Aorta (tissue), 5 donors: ENCODE results near the gene LRRC4C. TPM values are rescaled to one million over a fixed set of nuclear protein-coding genes. Genes with fewer than 3 reads are reported as not detected.

ENCODE experiments used
- ATAC-seq: fragments of 200-7000 bp; cut with Tn5 transposase; one replicate; pipeline ENCODE4 v1.9.1; 2022; ENCODE audit warnings: moderate library complexity; ENCODE audit not compliant: low FRiP score
- DNase-seq, 2 donors: peaks; one replicate each; pipeline ENCODE4 v3.0.0-alpha.2; 2020
- H3K27ac ChIP-seq, 2 donors: one replicate each; pipeline ENCODE4 v1.5.1; 2013; ENCODE audit warnings: low read length in 2 of 2, mild to moderate bottlenecking in 2 of 2, moderate library complexity in 2 of 2, control low read depth in 1 of 2, inconsistent platforms in 1 of 2, low read depth in 1 of 2
- H3K27me3 ChIP-seq, 2 donors: one replicate each; pipeline ENCODE4 v1.6.1; 2013; ENCODE audit warnings: control low read depth in 1 of 2, low read length in 1 of 2, mild to moderate bottlenecking in 1 of 2, moderate library complexity in 1 of 2; ENCODE audit not compliant: insufficient read depth in 2 of 2, control insufficient read depth in 1 of 2
- H3K36me3 ChIP-seq, 2 donors: one replicate each; pipeline ENCODE4 v1.6.1; 2013; ENCODE audit warnings: control low read depth in 1 of 2, low read length in 1 of 2, mild to moderate bottlenecking in 1 of 2; ENCODE audit not compliant: insufficient read depth in 2 of 2, control insufficient read depth in 1 of 2
- H3K4me1 ChIP-seq, 2 donors: one replicate each; pipeline ENCODE4 v1.6.1; 2013; ENCODE audit warnings: low read length in 2 of 2, control low read depth in 1 of 2, mild to moderate bottlenecking in 1 of 2, moderate library complexity in 1 of 2; ENCODE audit not compliant: insufficient read depth in 2 of 2, control insufficient read depth in 1 of 2
- H3K4me3 ChIP-seq, 2 donors: one replicate each; pipeline ENCODE4 v1.5.1; 2013; ENCODE audit warnings: low read length in 2 of 2, control low read depth in 1 of 2, mild to moderate bottlenecking in 1 of 2
- H3K9me3 ChIP-seq: one replicate; pipeline ENCODE4 v1.6.1; 2013; ENCODE audit warnings: mild to moderate bottlenecking, low read length; ENCODE audit not compliant: control insufficient read depth
- WGBS, 2 donors: extraction: QIAGEN DNeasy Blood & Tissue Kit; methylation state at CpG; one replicate each; pipeline ENCODE4 v1.1.7; 2013; 5-methylcytosine and 5-hydroxymethylcytosine counted together
- intact Hi-C, 2 donors: fragments of 100-400 bp; cut with DNase I; formaldehyde crosslinking; loops; one replicate each; pipeline versions ENCODE4 v1.14.2 to v1.15.0; 2022
- polyA plus RNA-seq, 2 donors: library from polyadenylated mRNA; stranded (reverse); fragments of 200-250 nt; gene quantifications; one replicate each; pipeline ENCODE4 v1.2.3, GENCODE V29; 2013
- total RNA-seq, 2 donors: library from RNA; stranded (reverse); fragmentation: NEBNext Ultra II Directional; extraction: Animal tissue kit (Norgen Biotek cat#: 25700); gene quantifications; one replicate each; pipeline ENCODE4 v1.2.1, GENCODE V29; 2021
- donor health status: healthy with polysubstance abuse.
- donor health status: Bipolar disorder and iron deficiency.
- donor health status: DM: no; HTN: no; CAD: no.
- donor health status: DM: no; HTN: no; CAD: no.
- donor health status: DM: yes; HTN: yes; CAD: no.

The LRRC4C gene
- total and polyA plus RNA-seq, 4 donors = 0.63 to 1.9 (median 0.97) TPM

DNA sequence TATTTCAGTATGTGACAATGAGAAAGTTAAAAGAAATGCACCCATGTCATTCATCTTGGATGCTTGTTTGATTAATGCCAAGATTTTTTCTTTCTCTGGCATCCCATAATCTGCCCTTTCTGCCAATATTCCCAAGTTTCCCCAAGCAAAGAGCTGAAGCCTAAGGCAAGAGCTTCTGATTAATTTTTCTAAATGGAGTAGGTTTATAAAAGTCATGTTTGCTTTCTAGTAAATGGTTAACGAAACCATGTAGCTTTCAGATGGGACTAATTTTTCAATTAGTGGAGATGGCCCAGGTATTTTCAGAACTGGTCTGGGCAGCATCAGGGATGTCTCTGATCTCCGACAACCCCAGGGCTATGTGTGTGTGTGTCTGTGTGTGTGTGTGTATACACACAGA lies 55.3 kb downstream of the LRRC4C start:
- Histone ChIP-seq H3K27me3 (no peaks in the 10 kb centered on the region), H3K4me3 (no peak overlapping the region), H3K9me3 (peaks cover 4% of the 10 kb centered on the region), H3K4me1 (no peaks in the 10 kb centered on the region), H3K36me3 (no peaks in the 10 kb centered on the region), H3K27ac (no peak overlapping the region)
- DNase-seq (no peak), ATAC-seq (no peak)
- intact Hi-C loops = no loop called here
- 81 to 90% methylated on average over 2 of the region's 2 CpGs for WGBS, 2 donors

DNA sequence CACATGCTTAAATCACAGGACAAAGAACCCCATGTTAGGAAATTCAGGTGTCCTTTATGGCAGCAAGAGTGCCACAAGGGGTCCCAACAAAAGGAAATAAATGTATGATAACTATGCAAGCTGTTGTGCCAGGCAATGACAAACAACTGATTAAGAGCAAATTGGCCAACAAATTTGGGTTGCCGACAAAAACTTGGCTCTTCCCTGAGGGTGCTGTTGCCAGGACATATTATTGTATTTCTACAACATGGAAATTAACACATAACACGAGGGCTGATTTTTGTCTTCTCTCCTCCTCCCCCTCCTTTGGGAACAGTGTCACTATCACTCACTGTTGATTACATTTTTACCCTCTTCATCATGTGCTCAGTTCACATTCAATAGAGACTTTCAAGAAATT lies 56.0 kb downstream of the LRRC4C start:
- no peak overlapping the region for H3K4me3 ChIP-seq
- peaks cover 2% of the 10 kb centered on the region for H3K9me3 ChIP-seq
- no peaks in the 10 kb centered on the region for H3K27me3 ChIP-seq
- no peak overlapping the region for H3K27ac ChIP-seq
- no peaks in the 10 kb centered on the region for H3K36me3 ChIP-seq
- DNase-seq (no peak), ATAC-seq (no peak)
- intact Hi-C loops = no loop called here
- 16 to 24% methylated on average over 2 of the region's 2 CpGs for WGBS, 2 donors
- H3K4me1 ChIP-seq = no peaks in the 10 kb centered on the region

- Histone ChIP-seq H3K4me1 (no peaks in the 10 kb centered on the region), H3K27ac (no peak overlapping the region), H3K36me3 (no peaks in the 10 kb centered on the region), H3K4me3 (no peak overlapping the region), H3K9me3 (no peaks in the 10 kb centered on the region), H3K27me3 (no peaks in the 10 kb centered on the region)
- DNase-seq (no peak), ATAC-seq (no peak)
- 70 to 79% methylated on average over 1 of the region's 1 CpG for WGBS, 2 donors
- intact Hi-C loops = no loop called here
Measured at GRCh38 chr11:41400819-41401382, 58.6 kb downstream of the LRRC4C start.

DNA sequence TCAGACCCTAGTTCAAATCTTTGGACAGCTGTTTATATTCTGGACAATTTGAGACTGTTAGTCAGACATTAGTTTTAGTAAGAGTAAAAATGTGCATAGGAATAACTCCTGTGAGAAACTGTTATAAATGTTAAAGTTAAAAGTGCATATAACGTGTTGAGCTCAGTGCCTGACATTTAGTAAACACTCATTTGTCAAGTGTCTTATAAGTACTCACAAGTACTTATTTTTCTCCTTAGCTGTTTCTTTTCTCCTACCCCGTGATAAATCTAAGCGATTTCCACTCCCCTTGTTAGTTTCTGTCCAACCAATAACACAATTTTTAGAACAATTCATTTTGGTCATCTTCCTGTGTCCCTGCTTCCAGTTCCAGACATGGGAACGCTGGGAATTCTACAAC lies 59.3 kb downstream of the LRRC4C start:
- DNase-seq (no peak), ATAC-seq (no peak)
- Histone ChIP-seq H3K27me3 (no peaks in the 10 kb centered on the region), H3K27ac (no peak overlapping the region), H3K9me3 (no peaks in the 10 kb centered on the region), H3K4me1 (no peaks in the 10 kb centered on the region), H3K36me3 (no peaks in the 10 kb centered on the region), H3K4me3 (no peak overlapping the region)
- 18 to 21% methylated on average over 4 of the region's 4 CpGs for WGBS, 2 donors
- intact Hi-C loops = no loop called here

GRCh38 chr11:41399323-41399722 lies 60.1 kb downstream of the LRRC4C start:
- no peaks in the 10 kb centered on the region for H3K27me3 ChIP-seq
- DNase-seq (no peak), ATAC-seq (no peak)
- 18 to 50% methylated on average over 2 of the region's 2 CpGs for WGBS, 2 donors
- H3K9me3 ChIP-seq = no peaks in the 10 kb centered on the region
- H3K4me1 ChIP-seq = no peaks in the 10 kb centered on the region
- H3K27ac ChIP-seq = no peak overlapping the region
- intact Hi-C loops = no loop called here
- H3K4me3 ChIP-seq = no peak overlapping the region
- H3K36me3 ChIP-seq = no peaks in the 10 kb centered on the region

DNA sequence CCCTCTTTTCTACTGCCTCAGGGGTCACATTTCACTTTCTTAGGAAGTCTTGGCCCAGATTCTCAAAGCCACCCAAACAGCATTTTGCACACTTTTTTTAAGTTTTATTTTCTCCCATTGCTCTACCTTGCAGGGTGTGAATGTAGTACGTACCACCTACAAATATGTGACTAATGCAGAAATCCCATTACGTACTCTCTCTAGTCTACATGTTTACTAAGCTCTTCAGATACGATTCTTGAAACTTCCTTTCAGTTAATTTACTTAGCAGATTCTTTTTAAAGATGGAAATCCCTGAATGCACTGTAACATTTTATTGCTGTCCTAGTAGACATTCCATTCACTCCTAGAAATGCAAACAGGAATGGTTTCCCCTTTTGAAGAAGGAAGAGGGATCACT lies 61.3 kb downstream of the LRRC4C start:
- intact Hi-C loops = no loop called here
- ATAC-seq = no peak
- H3K9me3 ChIP-seq = no peaks in the 10 kb centered on the region
- H3K4me3 ChIP-seq = no peak overlapping the region
- no peak overlapping the region for H3K27ac ChIP-seq
- H3K36me3 ChIP-seq = no peaks in the 10 kb centered on the region
- no peaks in the 10 kb centered on the region for H3K4me1 ChIP-seq
- DNase-seq = no peak
- 73 to 79% methylated on average over 3 of the region's 3 CpGs for WGBS, 2 donors
- H3K27me3 ChIP-seq = no peaks in the 10 kb centered on the region

DNA sequence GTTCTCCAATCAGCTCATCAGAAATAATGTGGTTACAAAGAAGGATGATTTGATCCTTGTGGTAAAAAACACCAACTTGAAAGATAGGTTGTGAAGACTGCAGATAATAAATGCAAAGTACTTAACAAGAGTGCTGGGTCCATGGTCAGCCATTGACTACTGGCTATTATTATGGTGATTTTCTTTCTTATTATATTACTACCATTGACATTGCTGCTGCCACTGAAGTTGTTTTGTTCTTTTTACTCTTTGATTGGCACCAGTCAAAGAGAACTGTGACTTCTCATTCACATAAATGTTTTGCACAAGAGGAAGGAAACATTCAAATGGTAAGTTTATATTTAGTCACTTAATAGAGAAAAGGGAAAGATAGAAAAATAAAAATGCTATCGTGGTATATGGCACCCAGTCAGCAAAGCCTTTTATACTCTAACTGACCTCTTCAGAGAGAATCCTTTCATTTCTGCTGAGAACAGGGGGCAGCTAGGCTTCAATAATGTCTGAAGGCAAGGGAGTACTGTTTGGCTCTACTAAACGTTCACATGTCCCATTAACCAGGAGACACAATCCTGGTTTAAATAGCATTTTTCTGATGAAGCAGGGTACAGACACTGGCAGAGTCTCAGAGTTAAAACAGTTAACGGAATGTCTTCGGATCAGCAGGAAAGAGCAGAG lies 64.8 kb downstream of the LRRC4C start:
- no peaks in the 10 kb centered on the region for H3K36me3 ChIP-seq
- H3K4me1 ChIP-seq = no peaks in the 10 kb centered on the region
- no peak overlapping the region for H3K27ac ChIP-seq
- H3K4me3 ChIP-seq = no peak overlapping the region
- 54 to 62% methylated on average over 4 of the region's 4 CpGs for WGBS, 2 donors
- ATAC-seq (no peak), DNase-seq (no peak)
- no peaks in the 10 kb centered on the region for H3K9me3 ChIP-seq
- intact Hi-C loops = no loop called here
- H3K27me3 ChIP-seq = no peaks in the 10 kb centered on the region

- no peak for DNase-seq
- Histone ChIP-seq H3K9me3 (no peaks in the 10 kb centered on the region), H3K4me1 (no peaks in the 10 kb centered on the region), H3K27me3 (no peaks in the 10 kb centered on the region), H3K36me3 (no peaks in the 10 kb centered on the region), H3K27ac (no peak overlapping the region), H3K4me3 (no peak overlapping the region)
- intact Hi-C loops = no loop called here
- ATAC-seq = no peak
Measured at GRCh38 chr11:41392596-41392995, 66.9 kb downstream of the LRRC4C start.

DNA sequence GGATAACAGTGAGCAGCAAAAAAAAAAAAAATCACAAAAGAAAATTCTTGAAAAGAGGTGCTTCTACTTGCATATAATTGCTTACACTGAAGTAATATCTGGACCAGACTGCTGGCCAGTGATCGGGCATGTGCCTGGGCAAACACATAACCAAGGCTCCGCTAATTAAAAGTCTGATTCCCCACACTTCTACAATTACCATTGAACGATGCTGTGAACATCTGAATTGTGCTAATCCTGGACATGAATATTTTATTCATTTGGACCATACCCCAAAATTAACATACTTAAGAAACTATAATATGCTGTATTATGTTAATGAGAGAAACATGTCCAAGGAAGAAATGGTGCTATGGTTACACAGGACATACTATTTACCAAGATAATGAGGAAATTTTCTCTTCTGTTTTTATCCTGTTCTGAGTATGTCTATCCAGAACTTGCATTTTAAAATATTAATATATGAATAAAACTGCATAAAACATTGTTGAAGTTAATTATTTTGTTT lies 69.8 kb downstream of the LRRC4C start:
- DNase-seq = no peak
- no peaks in the 10 kb centered on the region for H3K36me3 ChIP-seq
- intact Hi-C loops = no loop called here
- no peak overlapping the region for H3K4me3 ChIP-seq
- no peak for ATAC-seq
- no peak overlapping the region for H3K27ac ChIP-seq
- no peaks in the 10 kb centered on the region for H3K4me1 ChIP-seq
- no peaks in the 10 kb centered on the region for H3K9me3 ChIP-seq
- no peaks in the 10 kb centered on the region for H3K27me3 ChIP-seq
- whole genome bisulfite sequencing, 2 donors = 92 to 93% methylated on average over 3 of the region's 3 CpGs
